Endothelial cell of umbilical vein (primary cell): Measurements from ENCODE around the gene DNAI1. TPM values are rescaled to one million over a fixed set of nuclear protein-coding genes. Genes with fewer than 3 reads are reported as not detected.

ENCODE experiments used
- BruUV-seq: library from RNA; stranded (reverse); fragments of 400-500 nt; replicated peaks from 2 replicates; lab custom pipeline; 2021; lab: Mats Ljungman, UMichigan
- CTCF ChIA-PET: fragments of 300-600, 350-600 bp; sonication (Branson Sonifier 250); formaldehyde crosslinking; loops from one replicate; lab custom pipeline; 2021; ENCODE audit warnings: antibody characterized with exemption, inconsistent platforms; lab: Charles Lee
- POLR2A ChIA-PET: fragments of 300-600, 350-600 bp; sonication (Branson Sonifier 250); formaldehyde crosslinking; loops from one replicate; lab custom pipeline; 2021; ENCODE audit warnings: antibody characterized with exemption, inconsistent platforms; lab: Charles Lee
- DNase-seq: peaks from one replicate; pipeline ENCODE4 v3.0.0-alpha.2; 2011; ENCODE audit warnings: low read depth, low spot score
- FAIRE-seq: peaks from 2 replicates; lab custom pipeline; 2011; peaks lifted over from hg19 to GRCh38; lab: Jason Lieb, UNC
- H2AFZ ChIP-seq: 2 replicates; pipeline ENCODE4 v1.6.0; 2012; ENCODE audit warnings: low read depth, low read length, control low read depth, inconsistent platforms
- H3K27ac ChIP-seq: 2 replicates; pipeline ENCODE4 v1.5.1; 2011; ENCODE audit warnings: low read depth, mild to moderate bottlenecking, control low read depth, low read length, moderate library complexity; ENCODE audit not compliant: insufficient read depth
- H3K27me3 ChIP-seq, 2 experiments: 2 replicates each; pipeline versions ENCODE4 v1.6.0 to v1.6.1; 2011; ENCODE audit warnings: low read length in 2 of 2, mixed read lengths in 1 of 2; ENCODE audit not compliant: control insufficient read depth in 2 of 2, insufficient read depth in 2 of 2
- H3K36me3 ChIP-seq, 2 experiments: 2 replicates in 1 of 2; 3 replicates in 1 of 2; pipeline ENCODE4 v1.5.1; 2011; ENCODE audit warnings: low read length in 2 of 2, mild to moderate bottlenecking in 1 of 2, moderate library complexity in 1 of 2; ENCODE audit not compliant: control insufficient read depth in 2 of 2, insufficient read depth in 2 of 2; ENCODE audit errors: extremely low read depth in 1 of 2
- H3K4me1 ChIP-seq: 3 replicates; pipeline ENCODE4 v1.5.1; 2011; ENCODE audit warnings: mild to moderate bottlenecking, low read length; ENCODE audit not compliant: control insufficient read depth, insufficient read depth; ENCODE audit errors: extremely low read depth
- H3K4me2 ChIP-seq: 2 replicates; pipeline ENCODE4 v1.6.1; 2011; ENCODE audit warnings: low read length, control low read depth, mixed read lengths; ENCODE audit not compliant: insufficient read depth
- H3K4me3 ChIP-seq, 3 experiments: fragments of 200-600 bp in 1 of 3; sonication (generic), shearing (Covaris generic) in 1 of 3; replicated peaks in 1 of 3; 2 replicates each; pipeline ENCODE4 v1.5.1; 2011 to 2016; ENCODE audit warnings: control low read depth in 3 of 3, low read length in 3 of 3, mild to moderate bottlenecking in 2 of 3, inconsistent platforms in 1 of 3, low read depth in 1 of 3, moderate library complexity in 1 of 3; ENCODE audit not compliant: insufficient read depth in 1 of 3
- H3K79me2 ChIP-seq: 2 replicates; pipeline ENCODE4 v1.6.0; 2012; ENCODE audit warnings: low read length, inconsistent platforms; ENCODE audit not compliant: control insufficient read depth, insufficient read depth
- H3K9ac ChIP-seq: replicated peaks from 2 replicates; pipeline ENCODE3; 2011; ENCODE audit warnings: low read length, control low read depth; ENCODE audit not compliant: insufficient read depth; ENCODE audit errors: extremely low read depth
- H3K9me1 ChIP-seq: replicated peaks from 3 replicates; pipeline ENCODE4 v1.6.0; 2011; ENCODE audit warnings: mild to moderate bottlenecking, low read length; ENCODE audit not compliant: control insufficient read depth, insufficient read depth; ENCODE audit errors: extremely low read depth
- H3K9me3 ChIP-seq: replicated peaks from 2 replicates; pipeline ENCODE4 v1.5.1; 2012; ENCODE audit warnings: low read length, inconsistent platforms; ENCODE audit not compliant: control insufficient read depth, insufficient read depth
- H4K20me1 ChIP-seq: replicated peaks from 2 replicates; pipeline ENCODE3; 2011; ENCODE audit warnings: mild to moderate bottlenecking, low read length; ENCODE audit not compliant: control insufficient read depth, insufficient read depth; ENCODE audit errors: extremely low read depth
- CTCF ChIP-seq, 2 donors: IDR thresholded peaks; 1 replicate in 1 of 2; 2 replicates in 1 of 2; pipeline ENCODE4 v1.5.1; 2011; ENCODE audit warnings: low read length in 2 of 2, mild to moderate bottlenecking in 2 of 2, moderate library complexity in 2 of 2, control low read depth in 1 of 2, inconsistent platforms in 1 of 2, low read depth in 1 of 2; ENCODE audit not compliant: insufficient read depth in 1 of 2; ENCODE audit errors: extremely low read depth in 1 of 2
- FOS ChIP-seq: IDR thresholded peaks from 2 replicates; pipeline ENCODE4 v1.6.1; 2011; ENCODE audit warnings: mild to moderate bottlenecking, low read length, moderate library complexity, borderline replicate concordance; ENCODE audit not compliant: insufficient read depth
- GATA2 ChIP-seq: IDR thresholded peaks from 2 replicates; pipeline ENCODE4 v1.7.0; 2011; ENCODE audit warnings: low read depth, mild to moderate bottlenecking, moderate library complexity, mixed read lengths, low read length; ENCODE audit not compliant: insufficient read length, insufficient read depth
- JUN ChIP-seq: IDR thresholded peaks from 2 replicates; pipeline ENCODE4 v1.6.1; 2011; ENCODE audit warnings: borderline replicate concordance, low read depth; ENCODE audit not compliant: insufficient read length, insufficient read depth
- MYC ChIP-seq: IDR thresholded peaks from one replicate; pipeline ENCODE4 v1.6.1; 2011; ENCODE audit warnings: mild to moderate bottlenecking, low read depth, low read length
- POLR2A ChIP-seq: IDR thresholded peaks from 2 replicates; pipeline ENCODE4 v1.6.1; 2012; ENCODE audit warnings: low read depth, mild to moderate bottlenecking, control low read depth, low read length
- POLR2AphosphoS5 ChIP-seq: IDR thresholded peaks from 2 replicates; pipeline ENCODE4 v1.6.1; 2012; ENCODE audit warnings: low read depth, mild to moderate bottlenecking, control low read depth, low read length, moderate library complexity; ENCODE audit not compliant: insufficient read depth
- dilution Hi-C: fragments of 300-500 bp; cut with MboI; formaldehyde crosslinking; loops from one replicate; pipeline ENCODE4 v1.15.0; 2019; ENCODE audit warnings: low sequenced_read_pairs; ENCODE audit not compliant: extremely low pct_ligation_motif_present
- intact Hi-C: fragments of 100-400 bp; cut with micrococcal nuclease; formaldehyde crosslinking; loops from one replicate; pipeline ENCODE4 v1.10.0; 2022
- polyA plus RNA-seq, 4 experiments: library from polyadenylated mRNA; depleted of rRNA in 3 of 4; stranded (reverse) in 3 of 4; unstranded in 1 of 4; fragments of >200 nt; gene quantifications; 2 replicates each; pipeline versions ENCODE4 v1.2.1 to v1.2.3, GENCODE V29; 2011 to 2012; ENCODE audit warnings: missing spikeins in 1 of 4
- total RNA-seq: library from RNA; stranded (reverse); gene quantifications from 2 replicates; pipeline ENCODE4 v1.2.3, GENCODE V29; 2021
- TF ChIP-seq, protein P1 (sequence below): IDR thresholded peaks from 2 replicates; pipeline ENCODE4 v1.6.1; 2011; ENCODE audit not compliant: insufficient read depth, insufficient read length

Gene DNAI1
- total and polyA plus RNA-seq, 2 donors (not counting 3 experiments of a cell fraction or from before 2014, with no cell fraction given): not detected

- Histone ChIP-seq H3K4me2 (no peak overlapping the region), H3K9me1 (no peaks in the 10 kb centered on the region), H3K9me3 (no peaks in the 10 kb centered on the region), H3K79me2 (no peaks in the 10 kb centered on the region), H3K27me3 (peaks cover 4 to 6% of the 10 kb centered on the region in 2 experiments), H2AFZ (no peak overlapping the region), H3K4me3 (no peak overlapping the region), H3K9ac (no peak overlapping the region), H4K20me1 (no peaks in the 10 kb centered on the region), H3K27ac (no peak overlapping the region), H3K36me3 (no peaks in the 10 kb centered on the region), H3K4me1 (no peaks in the 10 kb centered on the region)
- intact Hi-C loops: no loop called here
- FAIRE-seq (no peak), DNase-seq (no peak)
- no TSS peak for BruUV-seq
- TF ChIP-seq, protein P1, sequence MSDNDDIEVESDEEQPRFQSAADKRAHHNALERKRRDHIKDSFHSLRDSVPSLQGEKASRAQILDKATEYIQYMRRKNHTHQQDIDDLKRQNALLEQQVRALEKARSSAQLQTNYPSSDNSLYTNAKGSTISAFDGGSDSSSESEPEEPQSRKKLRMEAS: no peak
- no peak for TF ChIP-seq CTCF (IDR thresholded peaks at IDR 0.05; ENCODE audit: extremely low read depth in 1 of 2, insufficient read depth in 1 of 2, low read depth in 1 of 2, low read length in 2 of 2)
- TF ChIP-seq POLR2A: no peak
- TF ChIP-seq POLR2AphosphoS5: no peak
- TF ChIP-seq MYC: no peak
- no peak for TF ChIP-seq FOS
- TF ChIP-seq JUN: no peak
- TF ChIP-seq GATA2: no peak
- CTCF ChIA-PET: interaction anchor here (6.2 kb wide), 1 partner anchor 105 kb away, joined by 21 read pairs; no protein-coding TSS in a partner anchor
- dilution Hi-C loops: loop anchor here (25.0 kb wide), 1 partner anchor 97 kb away; no protein-coding TSS in a partner anchor
- POLR2A ChIA-PET: no interaction called here
Observed at GRCh38 chr9:34508951-34509350, 50.3 kb downstream of the DNAI1 start.
